KG1 (cell line): ENCODE results near the gene BPHL.
"Not testable (repeated sequence)": the region's sequence is repeated elsewhere in the genome, so short reads cannot be mapped to it uniquely, and the experiment has no call there.

Experiments
- DNase-seq: peaks from one replicate; lab custom pipeline; 2025; lab: John Stamatoyannopoulos, UW

Gene BPHL

GRCh38 chr6:3179945-3180344, 61.4 kb downstream of the BPHL start:
- not testable (repeated sequence) for DNase-seq

- no peak for DNase-seq
Observed at GRCh38 chr6:3181105-3181504, 62.6 kb downstream of the BPHL start.

- no peak for DNase-seq
Observed at GRCh38 chr6:3183066-3183465, 64.6 kb downstream of the BPHL start.

- no peak for DNase-seq
Observed at GRCh38 chr6:3186974-3187382, 68.5 kb downstream of the BPHL start.

GRCh38 chr6:3188262-3188661, 69.8 kb downstream of the BPHL start:
- DNase-seq = no peak

GRCh38 chr6:3189192-3189591, 70.7 kb downstream of the BPHL start:
- not testable (repeated sequence) for DNase-seq

- no peak for DNase-seq
Observed at GRCh38 chr6:3190056-3190455, 71.5 kb downstream of the BPHL start.

GRCh38 chr6:3190779-3191178, 72.3 kb downstream of the BPHL start:
- no peak for DNase-seq

- DNase-seq = no peak
Observed at GRCh38 chr6:3193102-3193849, 74.8 kb downstream of the BPHL start.

- no peak for DNase-seq
Observed at GRCh38 chr6:3194535-3195419, 76.3 kb downstream of the BPHL start.

- no peak for DNase-seq
Observed at GRCh38 chr6:3195420-3195694, 76.8 kb downstream of the BPHL start.

GRCh38 chr6:3195695-3196497, 77.4 kb downstream of the BPHL start:
- no peak for DNase-seq

GRCh38 chr6:3196770-3197169, 78.3 kb downstream of the BPHL start:
- no peak for DNase-seq

- not testable (repeated sequence) for DNase-seq
Observed at GRCh38 chr6:3197734-3198133, 79.2 kb downstream of the BPHL start.

- no peak for DNase-seq
Observed at GRCh38 chr6:3199382-3199781, 80.9 kb downstream of the BPHL start.

- no peak for DNase-seq
Observed at GRCh38 chr6:3200682-3201081, 82.2 kb downstream of the BPHL start.

GRCh38 chr6:3201388-3201787, 82.9 kb downstream of the BPHL start:
- DNase-seq = no peak
